GM20000 (cell line): ENCODE results near the gene ZMYND12.

Experiments used
- DNase-seq: peaks from one replicate; pipeline ENCODE4 v3.0.0; 2012; ENCODE audit warnings: low spot score
- CTCF ChIP-seq: IDR thresholded peaks from 2 replicates; pipeline ENCODE4 v1.5.1; 2012; ENCODE audit warnings: mild to moderate bottlenecking, control low read depth; ENCODE audit errors: extremely low read depth, missing control alignments

The ZMYND12 gene

GRCh38 chr1:42442662-42443061 lies 13.2 kb downstream of the ZMYND12 start:
- no peak for DNase-seq
- no peak for TF ChIP-seq CTCF

- no peak for DNase-seq
- no peak for TF ChIP-seq CTCF
Measured at GRCh38 chr1:42439940-42440339, 15.9 kb downstream of the ZMYND12 start.

- DNase-seq = no peak
- TF ChIP-seq CTCF = no peak
Measured at GRCh38 chr1:42434340-42434739, 21.5 kb downstream of the ZMYND12 start.

GRCh38 chr1:42433369-42433768 lies 22.5 kb downstream of the ZMYND12 start:
- no peak for TF ChIP-seq CTCF

GRCh38 chr1:42432714-42433113 lies 23.1 kb downstream of the ZMYND12 start:
- DNase-seq = no peak
- no peak for TF ChIP-seq CTCF

More at GRCh38 chr1:42433369-42433768, 22.5 kb downstream of the ZMYND12 start:
- no peak for DNase-seq

- no peak for DNase-seq
- no peak for TF ChIP-seq CTCF
Measured at GRCh38 chr1:42431514-42431913, 24.3 kb downstream of the ZMYND12 start.

GRCh38 chr1:42430286-42431135 lies 25.3 kb downstream of the ZMYND12 start:
- DNase-seq = peak; percentile 11

More at GRCh38 chr1:42430286-42431135, 25.3 kb downstream of the ZMYND12 start:
- no peak for TF ChIP-seq CTCF
